Neural progenitor cell (in vitro differentiated cells): Measurements from ENCODE around the gene SLC2A11. TPM values are rescaled to one million over a fixed set of nuclear protein-coding genes. Genes with fewer than 3 reads are reported as not detected.

ENCODE experiments used
- DNase-seq: peaks from one replicate; pipeline ENCODE4 v3.0.0-alpha.2; 2016; ENCODE audit warnings: low spot score
- H2AFZ ChIP-seq: fragments of 200-600 bp; sonication (generic); replicated peaks from 2 replicates; pipeline ENCODE4 v1.6.1; 2016; ENCODE audit warnings: antibody characterized with exemption
- H3F3A ChIP-seq: fragments of 200-600 bp; sonication (generic); 2 replicates; pipeline ENCODE4 v1.6.1; 2016; ENCODE audit warnings: antibody characterized with exemption, low read depth
- H3K27ac ChIP-seq: fragments of 200-600 bp; sonication (generic); 2 replicates; pipeline ENCODE4 v1.5.1; 2016; ENCODE audit warnings: mild to moderate bottlenecking
- H3K27me3 ChIP-seq: fragments of 200-600 bp; sonication (generic); 2 replicates; pipeline ENCODE4 v1.6.1; 2016; ENCODE audit warnings: mild to moderate bottlenecking, moderate library complexity
- H3K36me3 ChIP-seq: fragments of 200-600 bp; sonication (generic); 2 replicates; pipeline ENCODE4 v1.5.1; 2016
- H3K4me1 ChIP-seq: fragments of 200-600 bp; sonication (generic); 2 replicates; pipeline ENCODE4 v1.6.1; 2016; ENCODE audit warnings: mixed run types
- H3K4me2 ChIP-seq: fragments of 200-600 bp; sonication (generic); 2 replicates; pipeline ENCODE4 v1.6.1; 2016
- H3K4me3 ChIP-seq: fragments of 200-600 bp; sonication (generic); 2 replicates; pipeline ENCODE4 v1.5.1; 2016
- H3K79me2 ChIP-seq: fragments of 200-600 bp; sonication (generic); 2 replicates; pipeline ENCODE4 v1.6.1; 2016; ENCODE audit warnings: low read depth
- H3K9ac ChIP-seq: fragments of 200-600 bp; sonication (generic); 2 replicates; pipeline ENCODE4 v1.6.1; 2016
- H3K9me3 ChIP-seq: fragments of 200-600 bp; sonication (generic); 2 replicates; pipeline ENCODE4 v1.5.1; 2016; ENCODE audit warnings: low read depth
- H4K20me1 ChIP-seq: fragments of 200-600 bp; sonication (generic); 2 replicates; pipeline ENCODE4 v1.6.1; 2016; ENCODE audit warnings: low read depth
- H3K27ac Mint-ChIP-seq: 3 replicates; pipeline ENCODE4 v1.8.0; 2021; ENCODE audit warnings: mixed read lengths
- H3K27me3 Mint-ChIP-seq: 2 replicates; pipeline ENCODE4 v1.8.0; 2022; ENCODE audit warnings: low read depth, mild to moderate bottlenecking, inconsistent platforms, moderate library complexity, mixed read lengths; ENCODE audit not compliant: insufficient read depth
- H3K36me3 Mint-ChIP-seq: 3 replicates; pipeline ENCODE4 v1.8.0; 2021; ENCODE audit warnings: mixed read lengths
- H3K4me1 Mint-ChIP-seq: 3 replicates; pipeline ENCODE4 v1.8.0; 2021; ENCODE audit warnings: mixed read lengths
- H3K4me3 Mint-ChIP-seq: 3 replicates; pipeline ENCODE4 v1.8.0; 2021; ENCODE audit warnings: mild to moderate bottlenecking, moderate library complexity, mixed read lengths
- H3K9me3 Mint-ChIP-seq: 3 replicates; pipeline ENCODE4 v1.8.0; 2020; ENCODE audit warnings: mixed read lengths
- CTCF ChIP-seq: fragments of 200-600 bp; sonication (generic); IDR thresholded peaks from 2 replicates; pipeline ENCODE4 v1.5.1; 2017; ENCODE audit warnings: antibody characterized with exemption, mild to moderate bottlenecking
- EZH2 ChIP-seq: fragments of 200-600 bp; sonication (generic); IDR thresholded peaks from 2 replicates; pipeline ENCODE4 v1.6.1; 2017; ENCODE audit warnings: antibody characterized with exemption, mild to moderate bottlenecking, moderate library complexity
- EZH2phosphoT487 ChIP-seq: fragments of 200-600 bp; sonication (generic); IDR thresholded peaks from 2 replicates; pipeline ENCODE4 v1.6.1; 2017; ENCODE audit warnings: antibody characterized with exemption
- total RNA-seq: library from RNA; depleted of rRNA; stranded (reverse); fragments of >200 nt; gene quantifications from 2 replicates; pipeline ENCODE4 v1.2.3, GENCODE V29; 2015; ENCODE audit warnings: low replicate concordance

Gene SLC2A11
- total RNA-seq, 1 donor from 2014 or later: 3.8 TPM

DNA sequence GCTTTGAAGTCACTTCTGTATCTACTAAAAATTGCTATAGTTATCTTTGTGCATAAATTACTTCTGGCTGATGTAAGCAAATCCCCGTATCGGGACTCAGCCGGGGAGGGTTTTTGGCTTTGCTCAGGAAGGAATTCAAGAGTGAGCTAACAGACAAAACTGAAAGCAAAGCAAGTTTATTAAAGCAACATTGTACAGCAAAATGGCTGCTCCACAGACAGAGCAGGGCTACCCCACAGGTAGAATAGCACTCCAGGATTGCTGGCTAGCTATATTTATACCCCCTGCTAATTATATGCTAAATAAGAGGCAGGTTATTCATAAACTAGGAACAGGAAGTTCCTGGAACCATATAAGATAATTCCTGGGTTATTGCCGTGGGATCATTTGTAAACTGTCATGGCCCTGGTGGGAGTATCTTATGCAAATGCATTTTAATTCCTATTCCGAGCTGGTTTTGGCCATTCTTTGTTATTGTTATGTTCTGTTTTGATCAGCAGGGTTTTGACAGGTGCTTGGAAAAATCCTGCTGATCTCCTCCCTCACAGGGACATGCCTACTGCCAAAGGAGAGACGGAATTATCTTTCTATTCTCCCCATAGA, 51.7 kb downstream of the SLC2A11 start:
- H3K4me3 ChIP-seq: no peak overlapping the region
- H3K36me3 ChIP-seq: no peaks in the 10 kb centered on the region
- no peaks in the 10 kb centered on the region for H3K27me3 ChIP-seq
- Mint-ChIP-seq H3K27me3 (peaks cover 3% of the 10 kb centered on the region), H3K4me3 (no peak overlapping the region), H3K9me3 (no peaks in the 10 kb centered on the region), H3K4me1 (peaks cover 28% of the 10 kb centered on the region), H3K27ac (no peak overlapping the region), H3K36me3 (peaks cover 2% of the 10 kb centered on the region)
- no peak overlapping the region for H2AFZ ChIP-seq
- H4K20me1 ChIP-seq: no peaks in the 10 kb centered on the region
- no peak overlapping the region for H3K27ac ChIP-seq
- TF ChIP-seq CTCF (no peak), EZH2 (no peak), EZH2phosphoT487 (no peak)
- no peak for DNase-seq
- H3K4me2 ChIP-seq: no peak overlapping the region
- no peaks in the 10 kb centered on the region for H3K79me2 ChIP-seq
- H3K9me3 ChIP-seq: no peaks in the 10 kb centered on the region
- H3K4me1 ChIP-seq: peaks cover 4% of the 10 kb centered on the region
- no peak overlapping the region for H3K9ac ChIP-seq
- H3F3A ChIP-seq: peaks cover 16% of the 10 kb centered on the region

GRCh38 chr22:23910496-23911190, 53.0 kb downstream of the SLC2A11 start:
- H3K9ac ChIP-seq: no peak overlapping the region
- H3K27me3 ChIP-seq: no peaks in the 10 kb centered on the region
- no peaks in the 10 kb centered on the region for H3K9me3 ChIP-seq
- H3K9me3 Mint-ChIP-seq: no peaks in the 10 kb centered on the region
- no peak overlapping the region for H3K4me3 Mint-ChIP-seq
- peaks cover 3% of the 10 kb centered on the region for H3K27me3 Mint-ChIP-seq
- no peak overlapping the region for H3K27ac Mint-ChIP-seq
- H3K36me3 Mint-ChIP-seq: peaks cover 2% of the 10 kb centered on the region
- peaks cover 27% of the 10 kb centered on the region for H3F3A ChIP-seq
- H3K4me3 ChIP-seq: no peak overlapping the region
- H3K79me2 ChIP-seq: no peaks in the 10 kb centered on the region
- peaks cover 25% of the 10 kb centered on the region for H3K4me1 Mint-ChIP-seq
- H2AFZ ChIP-seq: no peak overlapping the region
- H3K4me1 ChIP-seq: peaks cover 4% of the 10 kb centered on the region
- TF ChIP-seq EZH2phosphoT487: no peak
- no peak for TF ChIP-seq EZH2
- no peak for TF ChIP-seq CTCF
- H3K4me2 ChIP-seq: no peak overlapping the region
- H4K20me1 ChIP-seq: no peaks in the 10 kb centered on the region
- H3K27ac ChIP-seq: no peak overlapping the region
- no peaks in the 10 kb centered on the region for H3K36me3 ChIP-seq
- no peak for DNase-seq

DNA sequence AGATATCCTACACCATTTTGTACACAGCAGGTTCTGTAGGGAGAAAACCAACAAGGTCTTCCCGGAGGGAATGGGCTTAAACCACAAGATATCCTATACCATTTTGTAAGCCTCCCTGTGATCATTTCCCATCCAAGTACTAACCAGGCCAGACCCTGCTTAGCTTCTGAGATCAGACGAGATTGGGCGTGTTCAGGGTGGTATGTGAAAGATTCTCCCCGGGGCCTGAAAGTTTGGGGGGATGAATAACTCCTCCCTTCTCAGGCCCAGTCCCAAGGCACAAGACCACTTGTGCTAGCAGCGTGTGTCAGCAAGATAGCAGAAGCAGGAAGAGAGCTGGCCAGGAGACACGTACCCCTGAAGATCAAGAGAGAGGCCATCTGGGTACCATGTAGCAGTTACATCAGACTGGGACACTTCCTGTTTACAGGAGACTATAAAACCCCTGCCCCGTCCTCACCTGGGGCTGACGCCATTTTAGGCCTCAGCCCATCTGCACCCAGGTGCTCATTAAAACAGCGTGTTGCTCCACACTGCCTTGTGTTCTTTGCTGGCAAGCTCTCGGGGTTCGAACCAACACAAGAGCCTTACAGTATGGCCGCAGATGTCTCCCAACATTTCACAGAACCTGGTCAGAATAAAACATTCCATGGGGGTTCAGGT, 53.8 kb downstream of the SLC2A11 start:
- Histone ChIP-seq H3K4me2 (no peak overlapping the region), H3F3A (peaks cover 33% of the 10 kb centered on the region), H3K4me1 (peaks cover 4% of the 10 kb centered on the region), H3K27ac (no peak overlapping the region), H4K20me1 (no peaks in the 10 kb centered on the region), H3K27me3 (no peaks in the 10 kb centered on the region), H3K36me3 (no peaks in the 10 kb centered on the region), H2AFZ (no peak overlapping the region), H3K79me2 (no peaks in the 10 kb centered on the region), H3K4me3 (no peak overlapping the region), H3K9ac (no peak overlapping the region), H3K9me3 (no peaks in the 10 kb centered on the region)
- peaks cover 3% of the 10 kb centered on the region for H3K27me3 Mint-ChIP-seq
- peaks cover 25% of the 10 kb centered on the region for H3K4me1 Mint-ChIP-seq
- H3K36me3 Mint-ChIP-seq: peaks cover 2% of the 10 kb centered on the region
- DNase-seq: no peak
- TF ChIP-seq EZH2 (no peak), CTCF (no peak), EZH2phosphoT487 (no peak)
- H3K27ac Mint-ChIP-seq: no peak overlapping the region
- no peak overlapping the region for H3K4me3 Mint-ChIP-seq
- H3K9me3 Mint-ChIP-seq: no peaks in the 10 kb centered on the region
